ENCODE data around the gene NFIA. TPM values are rescaled to one million over a fixed set of nuclear protein-coding genes. Genes with fewer than 3 reads are reported as not detected.

The NFIA gene
- total RNA-seq, 1 donor from 2014 or later = 1.5 TPM

DNA sequence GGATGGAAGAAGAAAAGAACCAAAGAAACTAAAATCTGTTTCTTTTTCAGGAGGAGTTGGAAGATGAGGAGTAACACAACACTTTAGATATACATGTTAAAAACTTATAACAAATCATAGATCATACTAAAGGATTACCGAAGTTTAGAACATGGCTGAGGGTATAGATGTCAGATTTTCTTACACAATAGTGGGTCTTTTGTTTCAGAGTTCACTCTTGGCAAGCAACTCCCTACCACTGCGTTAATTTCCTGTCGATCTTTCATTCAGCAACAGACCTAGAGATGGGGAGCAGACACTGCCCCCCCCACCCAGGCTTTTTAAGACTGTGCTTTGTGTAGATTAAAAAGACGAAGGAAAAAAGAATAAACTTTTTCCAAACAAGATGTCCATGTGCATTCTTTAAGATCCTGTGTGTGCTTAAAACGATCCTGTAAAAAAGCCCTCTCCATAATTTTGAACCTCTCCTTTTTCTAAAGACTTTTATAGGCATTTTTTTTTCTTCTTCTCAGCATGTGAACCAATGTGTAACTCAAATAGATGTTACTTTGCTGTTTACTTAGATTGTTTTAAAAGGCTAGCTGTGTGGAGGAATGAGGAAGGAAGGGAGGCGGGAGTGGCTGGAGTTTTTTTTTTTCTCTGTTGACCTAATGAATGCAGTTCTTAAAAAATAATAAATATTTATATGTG lies 50.4 kb downstream of the NFIA start:
- H3K27ac Mint-ChIP-seq = no peak overlapping the region
- peaks cover 24% of the 10 kb centered on the region for H3K27me3 Mint-ChIP-seq (ENCODE audit: low read depth)
- intact Hi-C loops (cut with micrococcal nuclease) = no loop called here
- no peaks in the 10 kb centered on the region for H3K9me3 Mint-ChIP-seq
- H3K4me3 Mint-ChIP-seq (ENCODE audit: low read depth) = no peak overlapping the region
- no peak for DNase-seq (ENCODE audit: low spot score)
- no peaks in the 10 kb centered on the region for H3K36me3 Mint-ChIP-seq (ENCODE audit: low read depth)
- peaks cover 4% of the 10 kb centered on the region for H3K4me1 Mint-ChIP-seq (ENCODE audit: low read depth)

DNA sequence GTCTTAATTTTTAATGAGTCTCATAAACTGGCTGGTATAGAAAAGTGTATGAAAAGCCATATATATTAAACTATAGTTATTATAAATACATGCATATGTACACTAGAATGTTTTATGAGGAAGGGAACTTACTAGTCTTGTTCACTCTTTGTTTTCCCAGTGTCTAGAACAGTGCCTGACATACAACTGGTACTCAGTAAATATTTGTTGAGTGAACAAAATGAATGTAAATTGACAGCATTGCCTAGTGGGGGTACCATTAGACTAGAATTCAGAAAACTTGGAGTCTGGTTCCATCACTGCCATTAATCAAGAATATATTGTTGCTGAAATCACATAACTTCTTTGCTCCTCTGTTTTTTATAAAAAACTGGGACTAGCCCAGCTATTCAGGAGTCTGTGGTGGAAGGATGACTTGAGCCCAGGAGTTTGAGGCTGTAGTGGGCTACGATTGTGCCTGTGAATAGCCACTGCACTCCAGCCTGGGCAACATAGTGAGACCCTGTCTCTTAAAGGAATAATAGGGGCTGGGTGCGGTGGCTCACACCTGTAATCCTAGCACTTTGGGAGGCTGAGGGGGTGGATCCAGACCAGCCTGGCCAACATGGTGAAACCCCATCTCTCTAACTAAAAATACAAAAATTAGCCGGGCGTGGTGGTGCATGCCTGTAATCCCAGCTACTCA lies 51.1 kb downstream of the NFIA start:
- intact Hi-C loops (cut with micrococcal nuclease) = no loop called here

DNA sequence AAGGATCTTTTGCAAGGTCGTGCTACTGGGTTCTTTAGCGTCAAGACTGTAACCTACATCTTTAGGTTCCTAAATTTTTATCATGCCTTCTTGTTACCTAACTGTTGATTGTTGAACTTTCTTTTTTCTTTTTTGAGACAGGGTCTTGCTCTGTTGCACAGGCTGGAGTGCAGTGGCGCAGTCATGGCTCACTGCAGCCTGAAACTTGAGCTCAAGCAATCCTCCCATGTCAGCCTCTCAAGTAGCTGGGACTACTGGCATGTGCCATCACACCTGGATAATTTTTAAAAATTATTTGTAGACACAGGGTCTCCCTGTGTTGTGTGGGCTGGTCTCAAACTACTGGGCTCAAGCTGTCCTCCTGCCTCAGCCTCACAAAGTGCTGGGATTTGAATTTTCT lies 52.9 kb downstream of the NFIA start:
- no peak overlapping the region for H3K27ac Mint-ChIP-seq
- intact Hi-C loops (cut with micrococcal nuclease) = no loop called here
- DNase-seq (ENCODE audit: low spot score) = no peak

More for the DNA sequence above, 51.1 kb downstream of the NFIA start:
- Mint-ChIP-seq H3K4me3 (ENCODE audit: low read depth) (no peak overlapping the region), H3K27ac (no peak overlapping the region), H3K4me1 (ENCODE audit: low read depth) (peaks cover 4% of the 10 kb centered on the region), H3K9me3 (no peaks in the 10 kb centered on the region), H3K27me3 (ENCODE audit: low read depth) (peaks cover 25% of the 10 kb centered on the region), H3K36me3 (ENCODE audit: low read depth) (no peaks in the 10 kb centered on the region)
- DNase-seq (ENCODE audit: low spot score) = no peak

DNA sequence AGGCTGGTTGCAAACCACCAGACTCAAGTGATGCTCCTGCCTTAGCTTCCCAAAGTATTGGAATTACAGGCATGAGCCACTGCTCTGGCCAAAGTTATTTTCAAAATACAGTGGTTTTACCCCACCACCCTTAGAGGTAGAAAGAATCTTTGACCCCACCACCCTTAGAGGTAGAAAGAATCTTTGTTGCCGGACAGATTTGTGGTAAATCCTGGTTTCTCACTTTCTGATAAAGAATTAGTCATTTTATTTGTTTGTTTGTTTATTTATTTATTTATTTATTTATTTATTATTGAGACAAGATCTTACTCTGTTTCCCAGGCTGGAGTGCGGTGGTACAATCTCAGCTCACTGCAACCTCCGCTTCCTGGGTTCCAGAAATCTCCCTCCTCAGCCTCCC lies 55.9 kb downstream of the NFIA start:
- Mint-ChIP-seq H3K4me1 (ENCODE audit: low read depth) (no peaks in the 10 kb centered on the region), H3K4me3 (ENCODE audit: low read depth) (no peak overlapping the region), H3K9me3 (no peaks in the 10 kb centered on the region), H3K36me3 (ENCODE audit: low read depth) (no peaks in the 10 kb centered on the region), H3K27me3 (ENCODE audit: low read depth) (peaks cover 8% of the 10 kb centered on the region), H3K27ac (no peak overlapping the region)
- intact Hi-C loops (cut with micrococcal nuclease) = no loop called here
- no peak for DNase-seq (ENCODE audit: low spot score)

More for the DNA sequence above, 52.9 kb downstream of the NFIA start:
- no peak overlapping the region for H3K4me3 Mint-ChIP-seq (ENCODE audit: low read depth)
- peaks cover 4% of the 10 kb centered on the region for H3K4me1 Mint-ChIP-seq (ENCODE audit: low read depth)
- peaks cover 21% of the 10 kb centered on the region for H3K27me3 Mint-ChIP-seq (ENCODE audit: low read depth)
- H3K9me3 Mint-ChIP-seq = no peaks in the 10 kb centered on the region
- no peaks in the 10 kb centered on the region for H3K36me3 Mint-ChIP-seq (ENCODE audit: low read depth)

DNA sequence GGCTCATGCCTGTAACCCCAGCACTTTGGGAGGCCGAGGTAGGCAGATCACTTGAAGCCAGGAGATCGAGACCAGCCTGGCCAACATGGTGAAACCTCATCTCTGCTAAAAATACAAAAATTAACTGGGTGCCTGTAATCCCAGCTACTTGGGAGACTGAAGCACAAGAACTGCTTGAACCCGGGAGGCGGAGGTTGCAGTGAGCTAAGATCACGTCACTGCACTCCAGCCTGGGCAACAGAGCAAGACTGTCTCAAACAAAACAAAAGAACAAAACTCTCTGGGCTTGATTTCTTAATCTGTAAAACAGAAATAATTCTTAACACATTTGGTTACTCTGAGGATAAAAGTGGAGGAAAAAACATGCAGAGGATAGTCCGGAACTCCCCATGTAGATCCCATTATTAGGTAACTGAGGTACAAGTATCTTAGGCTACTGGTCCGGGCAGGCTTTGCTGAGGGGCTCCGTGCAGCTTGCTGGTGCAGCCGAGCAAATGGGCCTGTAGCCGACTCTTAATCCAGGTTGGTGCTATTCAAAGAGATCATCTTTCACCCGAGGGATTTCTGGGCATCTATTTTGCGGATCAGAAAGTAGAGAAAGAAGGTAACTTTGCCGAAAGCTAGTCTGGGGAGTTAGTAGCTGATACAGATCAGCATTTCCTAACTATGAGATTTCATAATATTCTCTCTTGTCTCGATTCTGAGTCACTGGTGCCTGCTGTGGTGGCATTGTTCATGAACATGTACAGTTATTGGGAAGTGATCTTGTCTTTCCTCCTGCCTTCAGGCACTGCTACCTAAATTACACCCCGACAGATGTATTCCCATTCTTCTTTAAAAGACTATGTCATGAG lies 56.8 kb downstream of the NFIA start:
- intact Hi-C loops (cut with micrococcal nuclease) = no loop called here
- no peaks in the 10 kb centered on the region for H3K9me3 Mint-ChIP-seq

DNA sequence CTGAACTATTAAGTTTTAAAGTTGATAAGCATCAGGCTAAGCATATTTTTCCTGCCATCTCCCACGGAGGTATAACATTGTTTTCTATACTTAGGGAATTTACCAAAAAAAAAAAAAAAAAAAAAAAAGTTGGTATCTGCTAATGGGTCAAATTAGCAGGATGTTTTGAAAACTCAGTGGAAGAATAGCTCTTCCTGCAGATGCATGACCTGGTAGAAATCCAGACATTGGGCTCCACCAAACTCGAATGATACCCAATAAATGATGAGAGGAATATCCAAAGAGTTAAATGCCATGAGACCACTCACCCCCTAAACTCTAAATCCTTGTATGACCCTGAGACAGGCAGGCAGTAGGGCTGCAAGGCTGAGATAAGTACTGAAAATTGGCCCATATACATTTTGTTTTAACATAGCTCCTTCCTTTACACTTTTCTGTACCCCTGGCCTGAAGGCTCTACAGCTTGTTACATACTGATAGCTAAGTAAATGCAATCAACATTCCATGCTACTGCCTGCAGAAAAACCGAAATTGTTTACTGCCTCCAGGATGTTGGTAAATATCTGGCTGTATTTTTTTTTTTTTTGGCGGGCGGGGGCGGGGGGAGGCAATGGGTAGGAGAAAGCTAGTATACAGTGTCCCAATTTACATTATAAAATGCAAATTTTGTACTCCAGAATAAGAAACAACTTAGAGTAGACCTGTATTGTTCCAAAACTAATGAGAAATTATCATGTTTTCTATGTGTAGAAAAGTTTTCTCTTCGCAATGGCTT lies 57.6 kb downstream of the NFIA start:
- H3K4me3 Mint-ChIP-seq (ENCODE audit: low read depth) = no peak overlapping the region
- H3K27me3 Mint-ChIP-seq (ENCODE audit: low read depth) = peaks cover 8% of the 10 kb centered on the region
- no peaks in the 10 kb centered on the region for H3K4me1 Mint-ChIP-seq (ENCODE audit: low read depth)
- no peaks in the 10 kb centered on the region for H3K9me3 Mint-ChIP-seq
- DNase-seq (ENCODE audit: low spot score) = no peak
- H3K27ac Mint-ChIP-seq = no peak overlapping the region
- no peaks in the 10 kb centered on the region for H3K36me3 Mint-ChIP-seq (ENCODE audit: low read depth)
- intact Hi-C loops (cut with micrococcal nuclease) = no loop called here

More for the DNA sequence above, 56.8 kb downstream of the NFIA start:
- H3K4me1 Mint-ChIP-seq (ENCODE audit: low read depth) = no peaks in the 10 kb centered on the region
- peaks cover 8% of the 10 kb centered on the region for H3K27me3 Mint-ChIP-seq (ENCODE audit: low read depth)
- no peak overlapping the region for H3K4me3 Mint-ChIP-seq (ENCODE audit: low read depth)
- H3K27ac Mint-ChIP-seq = no peak overlapping the region
- no peak for DNase-seq (ENCODE audit: low spot score)
- no peaks in the 10 kb centered on the region for H3K36me3 Mint-ChIP-seq (ENCODE audit: low read depth)

DNA sequence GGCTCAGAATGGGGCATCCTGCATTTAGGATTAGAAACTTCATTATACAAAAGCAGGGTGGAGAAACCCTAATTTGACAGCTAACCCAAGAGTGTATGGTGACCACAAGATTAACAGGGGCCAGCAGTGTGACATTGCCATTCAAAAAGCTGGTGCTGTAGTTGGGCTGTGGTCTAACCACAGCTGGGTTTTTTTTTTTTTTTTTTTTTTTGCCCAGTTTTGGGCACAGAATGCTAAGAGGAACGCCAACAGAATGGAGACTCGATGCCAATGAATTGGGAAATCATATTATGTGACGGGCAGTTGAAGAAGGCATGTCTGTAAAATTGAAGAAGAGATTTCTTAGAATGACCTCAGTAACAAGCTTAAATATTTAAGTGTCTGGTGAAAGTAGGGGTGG lies 58.4 kb downstream of the NFIA start:
- intact Hi-C loops (cut with micrococcal nuclease) = no loop called here
- H3K4me1 Mint-ChIP-seq (ENCODE audit: low read depth) = no peaks in the 10 kb centered on the region

DNA sequence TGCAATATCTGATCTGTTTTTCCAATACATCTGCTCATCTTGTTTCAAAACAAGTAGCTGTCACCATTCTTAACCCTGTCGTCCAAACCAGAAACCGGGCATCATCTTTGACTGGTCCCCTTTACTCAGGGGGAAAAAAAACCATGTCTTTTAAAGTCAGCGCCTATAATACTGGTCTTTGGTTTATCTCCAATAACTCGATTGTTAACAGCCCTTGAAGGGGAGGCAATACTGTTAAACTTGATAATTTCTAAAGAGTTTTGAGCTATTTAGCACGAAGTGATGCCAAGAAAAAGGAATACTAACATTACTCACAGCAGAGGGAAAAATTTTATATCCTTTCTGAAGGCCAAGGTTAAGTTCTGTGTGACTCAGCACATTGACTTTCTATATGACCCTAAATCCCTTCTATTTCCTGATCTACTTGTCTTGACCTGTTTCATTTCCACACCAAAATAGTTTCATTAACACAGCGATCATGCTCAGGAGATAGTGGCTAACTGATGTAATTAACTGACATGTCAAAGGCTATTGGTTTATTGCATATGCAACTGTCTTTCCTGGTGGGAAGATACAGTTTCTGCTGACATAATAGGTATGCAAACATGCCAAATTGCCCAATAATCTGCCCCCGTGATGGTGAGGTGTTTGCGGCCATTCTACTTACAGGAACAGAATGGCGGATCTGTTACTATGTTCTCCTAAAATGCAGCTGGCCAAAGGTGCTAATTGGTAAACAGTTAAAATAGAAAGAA lies 59.1 kb downstream of the NFIA start:
- Mint-ChIP-seq H3K4me1 (ENCODE audit: low read depth) (no peaks in the 10 kb centered on the region), H3K4me3 (ENCODE audit: low read depth) (no peak overlapping the region), H3K9me3 (no peaks in the 10 kb centered on the region), H3K27ac (no peak overlapping the region), H3K36me3 (ENCODE audit: low read depth) (no peaks in the 10 kb centered on the region), H3K27me3 (ENCODE audit: low read depth) (peaks cover 4% of the 10 kb centered on the region)
- DNase-seq (ENCODE audit: low spot score) = no peak
- intact Hi-C loops (cut with micrococcal nuclease) = no loop called here

More for the DNA sequence above, 58.4 kb downstream of the NFIA start:
- no peaks in the 10 kb centered on the region for H3K9me3 Mint-ChIP-seq
- H3K27me3 Mint-ChIP-seq (ENCODE audit: low read depth) = peaks cover 8% of the 10 kb centered on the region
- H3K4me3 Mint-ChIP-seq (ENCODE audit: low read depth) = no peak overlapping the region
- DNase-seq (ENCODE audit: low spot score) = no peak
- H3K27ac Mint-ChIP-seq = no peak overlapping the region
- H3K36me3 Mint-ChIP-seq (ENCODE audit: low read depth) = no peaks in the 10 kb centered on the region

DNA sequence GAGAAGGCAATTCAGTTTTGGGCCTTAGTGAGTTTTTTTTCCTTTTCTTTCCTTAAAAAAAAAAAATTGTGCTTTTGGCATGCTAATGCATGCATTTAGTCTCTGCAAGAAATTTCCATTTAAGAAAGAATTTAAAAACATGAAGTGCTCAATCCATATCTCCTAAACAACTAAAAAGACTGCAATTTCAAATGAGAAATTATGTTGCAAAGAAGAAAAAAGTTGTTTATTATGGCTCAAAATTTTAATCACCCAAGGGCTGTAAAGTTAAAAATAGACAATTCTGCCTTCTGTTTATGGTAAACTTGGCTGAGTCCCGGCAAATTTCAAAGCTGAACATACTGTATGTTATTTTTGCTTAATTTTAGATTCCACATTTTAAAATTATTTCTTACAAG lies 59.7 kb downstream of the NFIA start:
- Mint-ChIP-seq H3K27ac (no peak overlapping the region), H3K4me3 (ENCODE audit: low read depth) (no peak overlapping the region), H3K36me3 (ENCODE audit: low read depth) (no peaks in the 10 kb centered on the region), H3K4me1 (ENCODE audit: low read depth) (no peaks in the 10 kb centered on the region), H3K9me3 (no peaks in the 10 kb centered on the region), H3K27me3 (ENCODE audit: low read depth) (peaks cover 3% of the 10 kb centered on the region)
- DNase-seq (ENCODE audit: low spot score) = no peak
- intact Hi-C loops (cut with micrococcal nuclease) = no loop called here

DNA sequence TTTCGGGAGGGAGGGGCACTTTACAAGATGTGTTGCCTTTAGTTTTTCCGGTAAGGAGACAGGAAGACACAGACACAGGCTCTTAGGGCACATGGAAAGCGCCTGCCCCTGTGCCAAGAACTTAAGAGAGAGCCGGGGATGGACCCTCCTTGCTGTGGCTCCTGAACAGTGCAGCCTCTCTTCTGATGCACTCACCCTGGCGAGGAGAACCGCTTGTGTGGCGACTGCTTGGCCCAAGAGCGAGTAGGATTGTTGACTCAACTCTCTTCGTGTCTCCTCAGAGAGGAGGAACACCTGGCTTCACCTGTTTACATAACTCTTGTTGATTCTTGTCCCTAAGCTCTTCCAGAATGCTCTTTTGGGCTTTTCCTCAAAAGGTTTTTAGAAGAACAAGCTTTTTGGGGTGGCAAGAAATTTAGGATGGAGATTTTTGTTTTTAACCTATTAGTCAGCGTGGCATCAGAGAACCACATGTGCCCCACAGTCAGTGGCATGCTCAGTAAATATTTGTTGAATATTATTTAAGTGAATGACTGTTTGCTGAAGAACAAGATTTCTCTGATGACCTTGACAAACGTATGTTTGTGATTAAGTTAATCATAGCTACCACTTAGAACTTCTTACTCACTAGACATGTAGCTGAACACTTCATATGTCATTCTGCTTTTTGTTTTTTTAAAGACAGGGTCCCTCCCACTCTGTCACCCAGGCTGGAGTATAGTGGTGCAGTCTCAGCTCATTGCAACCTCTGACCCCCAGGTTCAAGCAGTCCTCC lies 60.6 kb downstream of the NFIA start:
- no peaks in the 10 kb centered on the region for H3K36me3 Mint-ChIP-seq (ENCODE audit: low read depth)
- H3K27ac Mint-ChIP-seq = no peak overlapping the region
- H3K27me3 Mint-ChIP-seq (ENCODE audit: low read depth) = no peaks in the 10 kb centered on the region
- no peaks in the 10 kb centered on the region for H3K9me3 Mint-ChIP-seq
- H3K4me3 Mint-ChIP-seq (ENCODE audit: low read depth) = no peak overlapping the region
- intact Hi-C loops (cut with micrococcal nuclease) = no loop called here
- no peaks in the 10 kb centered on the region for H3K4me1 Mint-ChIP-seq (ENCODE audit: low read depth)
- DNase-seq (ENCODE audit: low spot score) = no peak

DNA sequence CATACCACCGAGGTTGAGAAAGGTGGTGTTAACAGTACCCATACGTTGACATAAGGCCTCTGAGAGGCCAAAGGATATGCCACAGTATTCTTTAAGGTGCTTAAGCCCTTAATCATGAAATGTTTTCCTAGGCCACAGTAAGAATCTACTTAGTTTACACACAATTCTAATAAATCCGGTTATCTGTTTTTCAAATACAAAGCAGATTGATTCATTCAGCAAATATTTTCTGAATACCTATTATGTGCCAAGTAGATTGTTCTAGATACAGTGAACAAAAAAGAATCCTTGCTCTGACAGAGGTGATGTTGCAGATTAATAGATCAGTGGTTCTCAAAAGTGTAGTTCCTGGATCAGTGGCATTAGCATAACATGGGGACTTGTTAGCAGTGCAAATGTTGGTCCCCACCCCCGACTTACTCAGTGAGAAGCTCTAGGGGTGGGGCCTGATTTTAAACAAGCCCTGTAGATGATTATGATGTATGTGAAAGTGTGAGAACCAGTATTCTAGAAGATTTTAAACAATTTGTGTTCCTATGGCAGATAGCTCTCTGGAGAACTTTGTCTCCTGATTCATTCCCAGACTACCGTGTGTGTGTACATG lies 61.6 kb downstream of the NFIA start:
- intact Hi-C loops (cut with micrococcal nuclease) = no loop called here
- H3K4me1 Mint-ChIP-seq (ENCODE audit: low read depth) = no peaks in the 10 kb centered on the region
- no peak overlapping the region for H3K4me3 Mint-ChIP-seq (ENCODE audit: low read depth)
- no peak overlapping the region for H3K27ac Mint-ChIP-seq
- DNase-seq (ENCODE audit: low spot score) = no peak
- H3K27me3 Mint-ChIP-seq (ENCODE audit: low read depth) = peaks cover 2% of the 10 kb centered on the region
- no peaks in the 10 kb centered on the region for H3K36me3 Mint-ChIP-seq (ENCODE audit: low read depth)
- no peaks in the 10 kb centered on the region for H3K9me3 Mint-ChIP-seq

All from activated T-helper 2 cell treated with anti-CD3 and anti-CD28 coated beads, Interferon-gamma antibody, Interleukin-2, Interleukin-4, amounts not matched to agents 10 μg/mL and 5 μg/mL and 100 μg/mL, durations not matched to agents 14 hours and 24 hours and 36 hours (primary cell).